ENCODE data around the gene SCAPER.

Gene SCAPER

DNA sequence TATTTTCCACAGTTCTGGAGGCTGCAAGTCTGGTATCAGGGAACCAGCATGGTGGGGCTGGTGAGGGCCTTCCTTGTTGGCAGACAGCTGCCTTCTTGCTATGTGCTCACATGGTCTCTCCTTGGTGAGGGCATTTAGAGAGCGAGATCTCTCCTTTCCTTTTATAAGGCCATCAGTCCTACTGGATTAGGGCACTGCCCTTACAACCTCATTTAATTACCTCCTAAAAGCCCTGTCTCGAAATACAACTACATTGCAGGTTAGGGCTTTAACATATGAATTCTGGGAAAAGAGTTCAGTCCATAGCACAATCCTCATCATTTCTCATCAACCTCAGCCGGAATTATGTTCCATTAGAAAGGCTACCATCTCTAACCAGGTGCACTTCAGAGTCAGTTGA, 546.7 kb downstream of the SCAPER start:
- no peak for DNase-seq (ENCODE audit: low read depth in 2 of 2)

DNA sequence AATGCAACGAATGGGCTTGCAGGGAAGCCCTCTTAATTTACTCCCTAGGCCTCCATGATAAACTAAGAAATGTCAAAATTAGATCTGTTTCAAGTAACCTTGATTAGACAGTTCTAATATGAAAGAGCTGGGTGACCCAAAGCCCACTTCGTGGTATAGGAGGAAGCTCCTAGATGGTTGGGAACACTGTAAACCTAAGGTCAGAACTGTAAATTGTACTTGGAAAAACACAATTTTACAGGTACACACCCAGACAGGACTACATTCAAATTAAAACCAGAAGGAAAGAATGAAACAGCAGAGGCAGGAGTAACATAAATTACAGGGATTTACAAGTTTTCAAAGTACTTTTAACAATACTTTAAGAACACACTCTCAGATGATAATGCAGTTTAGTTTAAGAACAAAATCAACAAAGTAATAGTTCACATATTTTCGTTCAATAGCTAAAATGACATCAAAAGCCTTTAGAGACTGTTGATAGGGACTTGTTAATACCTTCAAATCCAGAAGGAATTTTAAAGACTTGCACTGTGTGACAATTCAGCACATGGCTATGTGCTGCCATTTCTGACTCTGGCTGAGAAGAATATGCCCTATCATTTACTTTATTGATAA, 550.2 kb downstream of the SCAPER start:
- no peak for DNase-seq (ENCODE audit: low read depth in 2 of 2)

DNA sequence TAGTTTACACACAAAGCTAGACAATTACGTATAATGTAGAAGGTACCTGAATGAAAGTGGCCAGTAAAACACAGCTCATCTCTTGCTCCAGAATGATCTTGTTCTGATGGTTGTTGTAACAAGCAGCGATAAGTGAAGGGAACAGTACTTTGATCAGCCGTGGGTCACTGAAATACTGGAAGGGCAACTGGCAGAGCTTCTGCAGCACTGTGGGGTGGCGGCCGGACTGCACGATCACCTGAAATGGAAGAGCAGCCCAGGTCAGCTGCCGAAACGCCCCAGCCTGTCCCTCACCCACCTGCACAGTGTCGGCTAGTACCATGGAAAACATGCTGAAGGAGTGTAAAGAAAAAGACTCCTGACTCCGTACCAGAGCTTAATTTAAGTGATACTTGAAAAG, 551.2 kb downstream of the SCAPER start:
- no peak for DNase-seq (ENCODE audit: low read depth in 2 of 2)

DNA sequence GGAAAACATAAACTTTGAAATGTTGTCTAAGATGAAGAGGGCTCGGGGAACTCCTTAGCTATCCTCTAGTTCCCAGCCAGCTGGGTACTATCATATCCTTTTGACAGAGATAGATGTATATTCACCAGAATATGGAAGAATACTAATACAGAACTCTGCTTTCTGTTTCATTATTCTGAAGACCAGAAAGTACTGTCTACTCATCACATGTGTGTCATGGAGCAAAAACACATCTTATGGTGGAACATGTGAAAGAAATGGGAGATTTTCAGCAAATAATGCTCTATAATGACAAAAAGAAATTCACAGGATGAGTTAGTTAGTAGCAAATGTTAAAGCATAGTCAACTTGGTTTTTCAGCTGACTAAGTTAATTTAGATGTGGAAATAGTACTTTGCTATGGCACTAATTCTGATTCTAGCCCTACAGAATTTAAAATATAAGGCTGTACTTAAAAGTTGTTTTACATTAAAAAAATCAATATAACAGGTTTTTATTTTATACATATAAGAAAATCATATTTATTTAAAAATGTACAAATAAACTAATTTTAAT, 552.0 kb downstream of the SCAPER start:
- DNase-seq (ENCODE audit: low read depth in 2 of 2) = no peak

DNA sequence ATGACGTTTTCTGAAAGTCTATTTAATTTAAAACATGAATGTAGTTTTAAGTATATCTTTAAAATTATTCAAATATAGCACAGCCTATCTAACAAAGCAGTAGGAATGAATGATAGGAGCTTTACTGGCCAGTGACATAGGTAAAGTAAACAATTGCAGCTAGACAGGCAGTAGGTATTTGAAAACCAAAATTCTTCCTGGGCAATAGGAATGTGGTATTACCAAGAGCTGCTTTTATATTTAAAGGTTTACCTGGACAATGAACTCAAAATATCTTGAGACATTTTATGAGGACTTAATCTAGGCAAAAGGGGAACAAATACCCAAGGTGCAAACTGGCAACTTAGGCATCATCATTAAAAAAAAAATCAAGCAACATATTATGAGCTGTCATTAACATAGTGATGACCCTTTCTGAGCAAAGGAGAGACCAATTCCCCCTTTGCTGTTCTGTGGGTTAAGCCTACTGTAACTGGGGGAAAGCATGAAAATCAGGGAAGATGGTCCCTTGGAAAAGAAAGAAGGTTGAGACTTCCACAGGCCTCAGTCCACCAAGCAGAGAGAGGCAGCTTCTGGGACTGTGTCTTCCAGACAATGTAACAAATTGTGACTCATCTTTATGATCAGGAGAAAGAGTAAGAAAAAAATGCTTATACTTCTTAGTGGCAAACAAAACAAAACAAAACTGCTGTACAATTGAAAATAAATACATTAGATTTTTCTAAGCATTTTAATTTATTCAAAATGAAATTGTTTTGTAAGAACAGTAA, 555.7 kb downstream of the SCAPER start:
- no peak for DNase-seq (ENCODE audit: low read depth in 2 of 2)

DNA sequence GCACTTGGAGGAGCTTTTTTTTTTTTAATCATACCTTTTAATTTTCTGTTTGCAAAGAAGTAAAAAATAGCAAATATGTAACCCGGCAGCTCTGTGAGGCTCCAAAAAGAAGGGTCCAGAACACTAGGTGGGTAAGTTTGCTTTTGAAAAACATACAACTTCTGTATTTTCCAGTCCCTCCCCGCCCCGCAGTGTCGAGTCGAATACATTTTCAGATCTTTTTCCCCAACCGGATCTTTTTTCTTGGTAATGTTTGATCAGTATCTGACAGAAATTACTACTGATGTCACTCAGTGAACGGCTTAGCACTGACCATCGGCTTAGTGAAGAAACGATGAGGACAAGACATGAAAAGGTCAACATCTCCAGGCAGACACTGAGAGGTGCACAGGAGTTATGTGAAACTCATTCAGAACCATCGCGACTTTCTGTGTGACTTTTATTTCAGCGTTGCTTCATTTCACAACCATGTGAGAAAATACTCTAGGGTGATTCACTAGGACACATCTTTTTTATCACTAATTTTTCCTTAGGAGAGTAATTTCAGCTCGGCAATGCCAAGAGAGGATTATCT, 557.6 kb downstream of the SCAPER start:
- DNase-seq (ENCODE audit: low read depth in 2 of 2) = no peak

DNA sequence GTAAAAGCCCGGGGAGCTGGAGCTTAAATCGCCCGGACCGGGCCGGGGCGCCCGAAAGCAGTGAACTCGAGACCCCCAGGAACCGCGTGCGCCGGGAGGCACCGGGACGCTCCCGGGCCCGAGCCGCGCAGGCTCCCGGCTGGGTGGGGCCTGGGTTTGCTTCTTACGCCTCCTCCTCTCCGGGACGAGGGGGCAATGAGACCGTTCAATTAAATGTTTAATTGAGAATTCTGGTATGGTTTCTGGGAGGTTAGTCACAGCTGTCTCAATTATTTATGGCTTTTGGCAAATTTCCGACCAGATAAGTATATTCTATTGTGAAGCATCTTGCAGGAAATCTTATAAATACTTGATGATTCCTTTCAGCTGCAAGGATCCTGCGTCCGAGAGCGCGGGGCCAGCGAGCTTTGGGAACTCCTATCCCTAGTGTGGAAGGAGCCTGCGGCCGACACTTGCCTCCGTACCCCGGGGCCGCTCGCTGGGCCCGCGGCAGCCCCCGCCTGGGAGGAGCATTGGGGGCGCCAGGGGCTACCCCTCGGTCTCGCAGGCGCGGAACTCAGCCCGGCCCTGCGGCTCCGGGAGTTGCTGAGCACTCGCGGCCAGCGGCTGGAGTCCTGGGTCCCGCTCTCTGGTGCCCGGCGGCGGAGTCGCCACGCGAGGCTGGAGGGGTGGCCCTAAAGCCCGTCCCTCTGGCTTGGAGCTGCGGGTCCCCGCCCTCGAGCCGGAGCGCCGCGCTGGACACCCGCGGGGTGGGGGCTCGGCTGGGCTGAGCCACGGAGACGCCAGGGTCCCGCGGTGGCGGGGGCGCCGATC, 558.3 kb downstream of the SCAPER start:
- DNase-seq (ENCODE audit: low read depth in 2 of 2) = no peak

DNA sequence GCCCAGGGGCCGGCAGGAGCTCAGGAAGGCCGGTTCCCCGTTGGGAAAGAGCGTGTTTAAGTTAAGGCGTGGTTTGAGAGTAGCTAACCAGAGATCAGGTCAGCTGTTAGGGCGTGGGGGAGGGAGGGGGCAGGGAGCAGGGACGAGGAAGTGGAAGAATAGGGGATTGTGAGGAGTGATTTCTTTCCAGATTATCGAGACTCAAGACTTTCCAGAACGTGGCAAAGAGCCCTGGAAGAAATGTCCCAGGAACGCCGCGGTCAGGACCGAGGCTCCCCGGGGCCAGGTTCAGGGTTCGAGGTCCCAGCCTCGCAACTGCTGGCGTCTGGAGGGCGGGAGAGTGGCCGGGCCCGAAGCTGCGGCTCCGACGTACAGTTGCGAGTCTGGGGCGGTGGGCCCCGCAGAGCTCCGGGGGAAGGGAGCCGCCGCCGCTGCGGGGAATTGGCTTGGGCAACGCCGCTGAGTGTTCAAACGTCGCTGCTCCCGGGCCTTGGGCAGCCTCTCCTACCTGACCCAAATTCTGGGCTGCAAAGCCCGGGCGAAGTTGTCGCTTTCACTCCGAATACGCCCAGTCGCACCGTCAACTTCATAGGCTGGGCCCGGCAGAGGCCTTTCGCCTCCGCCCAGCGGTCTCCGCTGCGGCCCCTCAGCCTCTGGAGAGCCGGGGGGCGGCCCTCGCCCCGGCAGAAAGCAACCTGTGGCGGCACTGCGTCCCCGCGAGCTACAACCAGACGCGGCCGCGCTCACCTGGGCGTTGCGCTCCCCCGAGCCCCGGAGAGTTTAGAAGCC, 559.1 kb downstream of the SCAPER start:
- no peak for DNase-seq (ENCODE audit: low read depth in 2 of 2)

DNA sequence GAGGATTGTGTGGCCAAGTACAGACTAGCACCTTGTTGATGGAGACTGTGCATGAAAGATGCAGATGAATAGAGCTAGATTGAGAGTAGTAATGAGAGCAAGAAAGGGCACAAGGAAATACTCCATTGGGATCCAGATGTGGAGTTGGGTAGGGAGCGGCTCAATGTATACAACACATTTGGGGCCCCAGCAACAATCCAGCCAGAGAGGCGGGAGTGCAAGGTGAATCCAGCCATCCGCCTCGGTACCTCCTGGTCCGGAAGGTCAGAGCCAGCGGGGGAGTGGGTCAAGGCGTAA, 559.6 kb downstream of the SCAPER start:
- DNase-seq (ENCODE audit: low read depth in 2 of 2) = no peak

DNA sequence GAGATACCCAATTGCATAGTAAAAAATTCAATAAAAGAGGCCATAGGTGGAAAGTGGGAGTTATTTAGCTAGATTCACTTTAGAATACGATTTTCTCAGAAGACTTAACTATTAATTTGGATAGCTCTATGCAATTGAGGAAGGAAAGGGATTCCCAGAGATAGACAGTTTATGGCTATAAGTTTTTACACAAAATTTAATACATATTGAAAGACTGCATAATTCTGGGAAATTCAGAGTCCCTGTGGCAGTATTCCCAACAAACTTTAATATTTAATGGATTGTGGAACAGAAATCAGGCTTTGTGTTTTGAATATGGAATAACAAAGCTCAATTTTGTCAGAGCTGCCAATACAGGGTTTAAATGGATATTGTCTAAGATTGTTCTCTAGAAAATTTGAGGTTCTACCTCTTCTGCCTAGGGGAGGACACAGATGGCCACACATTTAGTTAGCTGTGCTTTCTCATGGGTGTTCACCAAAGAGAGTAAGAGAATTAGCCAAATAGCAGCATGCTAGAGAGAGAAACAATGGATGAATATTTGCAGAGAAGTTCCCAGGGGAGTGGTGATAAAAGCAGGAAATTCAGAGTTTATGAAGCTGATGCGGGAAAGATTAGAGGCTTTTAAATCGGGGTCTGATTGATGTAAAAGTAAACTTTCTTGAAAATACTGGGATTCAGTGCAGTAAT, 560.1 kb downstream of the SCAPER start:
- DNase-seq (ENCODE audit: low read depth in 2 of 2) = no peak

DNA sequence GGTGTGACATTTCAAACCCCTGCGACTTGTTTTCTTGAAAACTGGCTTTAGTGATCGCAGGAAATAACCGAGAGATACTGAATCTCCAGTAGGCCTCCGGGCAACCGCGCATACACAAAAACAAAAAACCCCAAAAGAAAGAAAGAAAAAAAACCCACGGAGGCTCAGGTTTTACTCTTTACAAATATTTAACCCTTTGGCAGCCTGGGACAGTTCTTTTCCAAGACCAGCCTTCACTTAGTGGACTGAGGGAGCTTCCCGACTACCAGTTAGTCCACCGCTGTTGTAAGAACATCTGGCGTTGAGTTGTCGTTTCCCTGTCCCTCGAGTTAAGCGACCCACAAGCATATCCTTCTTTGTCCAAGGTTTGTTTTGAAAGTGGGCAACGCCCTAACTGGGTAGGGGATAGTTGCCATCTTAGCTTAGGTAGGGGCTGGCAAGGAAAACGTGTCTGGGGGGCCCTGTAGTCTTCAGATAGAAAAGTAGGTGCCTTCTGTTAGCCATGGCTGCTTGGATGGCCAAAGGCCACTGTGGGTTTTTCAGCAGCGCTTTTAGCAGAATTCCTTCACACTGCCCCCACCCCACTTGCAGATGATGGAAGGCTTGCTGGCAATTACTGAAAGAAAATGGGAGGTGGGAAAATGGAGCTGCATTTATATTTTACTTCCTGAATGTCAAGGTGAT, 561.7 kb downstream of the SCAPER start:
- no peak for DNase-seq (ENCODE audit: low read depth in 2 of 2)

DNA sequence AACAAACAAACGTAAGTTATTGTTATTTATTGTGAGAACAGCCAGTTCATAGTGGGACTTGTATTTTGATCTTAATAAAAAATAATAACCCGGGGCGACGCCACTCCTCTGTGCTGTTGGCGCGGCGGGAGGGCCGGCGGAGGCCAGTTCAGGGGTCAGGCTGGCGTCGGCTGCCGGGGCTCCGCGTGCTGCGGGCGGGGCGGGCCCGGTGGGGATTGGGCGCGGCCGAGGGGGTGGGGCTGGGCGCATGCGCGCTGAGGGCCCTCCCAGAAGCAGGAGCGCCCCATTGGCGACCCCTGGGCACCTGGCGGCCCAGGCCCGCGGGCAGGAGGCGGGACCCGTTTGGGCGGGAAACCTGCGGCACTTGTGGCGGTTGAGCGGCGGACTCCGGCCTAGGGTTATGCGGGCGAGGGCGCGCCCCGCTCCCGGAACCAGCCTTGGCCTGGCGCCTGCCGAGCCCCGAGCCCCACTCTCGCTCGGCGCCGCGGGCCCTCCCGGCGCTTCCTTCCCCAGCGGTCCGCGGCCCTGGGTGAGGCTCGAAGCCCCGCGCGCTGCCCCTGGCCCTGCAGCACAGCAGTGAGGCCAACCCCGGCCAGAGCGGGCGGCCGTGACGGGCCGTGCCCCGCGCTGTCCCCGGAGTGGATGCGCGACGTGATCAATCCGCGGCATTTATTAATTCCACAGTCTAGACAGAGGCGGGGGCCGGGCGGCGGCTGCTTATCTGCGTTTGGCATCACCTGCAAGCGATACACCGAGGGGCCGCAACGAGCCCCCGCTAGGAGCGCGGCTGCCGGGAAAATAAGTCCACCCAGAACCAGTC, 562.5 kb downstream of the SCAPER start:
- no peak for DNase-seq (ENCODE audit: low read depth in 2 of 2)

DNA sequence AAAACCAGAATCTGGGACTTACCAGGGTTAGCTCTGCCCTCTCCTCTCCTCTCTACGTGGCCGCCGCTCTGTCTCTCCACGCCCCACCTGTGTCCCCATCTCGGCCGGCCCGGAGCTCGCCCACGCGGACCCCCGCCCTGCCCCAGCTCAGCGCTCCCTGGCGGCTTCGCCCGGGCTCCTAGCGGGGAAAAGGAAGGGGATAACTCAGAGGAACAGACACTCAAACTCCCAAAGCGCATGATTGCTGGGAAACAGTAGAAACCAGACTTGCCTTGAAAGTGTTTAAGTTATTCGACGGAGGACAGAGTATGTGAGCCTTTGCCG, 563.1 kb downstream of the SCAPER start:
- no peak for DNase-seq (ENCODE audit: low read depth in 2 of 2)

DNA sequence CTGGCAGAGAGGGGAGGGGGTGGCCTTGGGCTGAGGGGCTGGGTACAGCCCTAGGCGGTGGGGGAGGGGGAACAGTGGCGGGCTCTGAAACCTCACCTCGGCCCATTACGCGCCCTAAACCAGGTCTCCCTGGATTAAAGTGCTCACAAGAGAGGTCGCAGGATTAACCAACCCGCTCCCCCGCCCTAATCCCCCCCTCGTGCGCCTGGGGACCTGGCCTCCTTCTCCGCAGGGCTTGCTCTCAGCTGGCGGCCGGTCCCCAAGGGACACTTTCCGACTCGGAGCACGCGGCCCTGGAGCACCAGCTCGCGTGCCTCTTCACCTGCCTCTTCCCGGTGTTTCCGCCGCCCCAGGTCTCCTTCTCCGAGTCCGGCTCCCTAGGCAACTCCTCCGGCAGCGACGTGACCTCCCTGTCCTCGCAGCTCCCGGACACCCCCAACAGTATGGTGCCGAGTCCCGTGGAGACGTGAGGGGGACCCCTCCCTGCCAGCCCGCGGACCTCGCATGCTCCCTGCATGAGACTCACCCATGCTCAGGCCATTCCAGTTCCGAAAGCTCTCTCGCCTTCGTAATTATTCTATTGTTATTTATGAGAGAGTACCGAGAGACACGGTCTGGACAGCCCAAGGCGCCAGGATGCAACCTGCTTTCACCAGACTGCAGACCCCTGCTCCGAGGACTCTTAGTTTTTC, 563.6 kb downstream of the SCAPER start:
- no peak for DNase-seq (ENCODE audit: low read depth in 2 of 2)

DNA sequence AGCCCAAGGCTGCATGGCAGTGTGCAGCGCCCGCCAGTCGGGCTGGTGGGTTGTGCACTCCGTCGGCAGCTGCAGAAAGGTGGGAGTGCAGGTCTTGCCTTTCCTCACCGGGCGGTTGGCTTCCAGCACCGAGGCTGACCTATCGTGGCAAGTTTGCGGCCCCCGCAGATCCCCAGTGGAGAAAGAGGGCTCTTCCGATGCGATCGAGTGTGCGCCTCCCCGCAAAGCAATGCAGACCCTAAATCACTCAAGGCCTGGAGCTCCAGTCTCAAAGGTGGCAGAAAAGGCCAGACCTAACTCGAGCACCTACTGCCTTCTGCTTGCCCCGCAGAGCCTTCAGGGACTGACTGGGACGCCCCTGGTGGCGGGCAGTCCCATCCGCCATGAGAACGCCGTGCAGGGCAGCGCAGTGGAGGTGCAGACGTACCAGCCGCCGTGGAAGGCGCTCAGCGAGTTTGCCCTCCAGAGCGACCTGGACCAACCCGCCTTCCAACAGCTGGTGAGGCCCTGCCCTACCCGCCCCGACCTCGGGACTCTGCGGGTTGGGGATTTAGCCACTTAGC, 564.3 kb downstream of the SCAPER start:
- DNase-seq (ENCODE audit: low read depth in 2 of 2) = no peak

DNA sequence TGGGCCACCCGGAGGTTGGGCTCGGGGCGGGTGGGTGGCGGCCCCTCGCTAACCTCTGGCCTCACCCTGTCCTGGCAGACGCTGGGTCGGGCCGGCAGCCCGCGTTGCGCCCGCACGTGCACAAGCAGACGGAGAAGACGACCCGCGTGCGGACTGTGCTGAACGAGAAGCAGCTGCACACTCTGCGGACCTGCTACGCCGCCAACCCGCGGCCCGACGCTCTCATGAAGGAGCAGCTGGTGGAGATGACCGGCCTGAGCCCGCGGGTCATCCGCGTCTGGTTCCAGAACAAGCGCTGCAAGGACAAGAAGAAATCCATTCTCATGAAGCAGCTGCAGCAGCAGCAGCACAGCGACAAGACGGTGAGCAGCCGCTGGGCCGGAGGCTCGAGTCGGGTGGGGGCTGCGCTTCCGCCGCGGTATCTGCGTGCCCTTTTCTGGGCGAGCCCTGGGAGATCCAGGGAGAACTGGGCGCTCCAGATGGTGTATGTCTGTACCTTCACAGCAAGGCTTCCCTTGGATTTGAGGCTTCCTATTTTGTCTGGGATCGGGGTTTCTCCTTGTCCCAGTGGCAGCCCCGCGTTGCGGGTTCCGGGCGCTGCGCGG, 564.8 kb downstream of the SCAPER start:
- no peak for DNase-seq (ENCODE audit: low read depth in 2 of 2)

DNA sequence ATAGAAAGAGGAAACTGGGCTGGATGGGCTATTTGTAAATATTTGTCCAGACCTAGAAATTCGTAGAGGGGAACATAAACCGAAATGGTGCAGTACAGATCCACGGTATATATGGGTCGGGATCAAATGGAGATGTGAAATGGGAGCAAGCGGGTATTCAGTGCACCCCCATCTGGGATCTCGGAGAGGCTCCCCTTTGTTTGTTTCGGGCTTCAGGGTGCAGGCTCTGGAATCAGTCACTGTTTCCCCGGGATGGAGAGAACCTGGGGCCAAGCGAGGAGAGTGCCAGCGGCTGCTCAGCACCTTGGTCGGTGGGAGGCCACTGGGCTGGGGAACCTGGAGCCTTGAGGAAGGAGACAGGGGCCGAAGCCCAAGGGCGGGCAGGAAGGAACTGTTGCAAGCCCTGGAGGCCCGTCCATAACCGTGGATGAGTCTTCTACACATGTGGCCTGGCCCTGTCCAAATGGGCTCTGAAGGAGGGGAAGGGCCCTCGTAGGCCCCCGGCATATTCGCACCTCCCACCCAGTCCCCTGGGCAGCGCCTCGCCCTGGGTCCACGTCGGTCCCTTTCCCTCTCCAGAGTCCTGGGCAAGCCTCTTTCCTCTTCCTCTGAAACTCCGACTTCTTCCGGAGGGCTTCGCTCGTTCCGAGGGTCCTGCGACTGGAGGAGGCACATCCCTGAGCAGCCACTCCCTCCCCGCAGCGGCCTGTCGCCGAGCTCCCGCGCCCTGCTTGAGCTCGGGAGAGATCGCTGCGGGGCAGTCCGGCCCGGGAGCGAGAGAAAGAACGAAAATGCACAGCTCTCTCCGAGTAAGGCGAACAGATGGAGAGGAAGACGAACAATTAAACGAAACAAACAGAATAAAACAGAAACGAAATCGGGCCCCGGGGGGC, 565.6 kb downstream of the SCAPER start:
- DNase-seq (ENCODE audit: low read depth in 2 of 2) = no peak
